ENCODE data around the gene CLASP2. TPM values are rescaled to one million over a fixed set of nuclear protein-coding genes. Genes with fewer than 3 reads are reported as not detected.
A peak's percentile ranks its signal among the peaks of the same experiment; 100 is the strongest.

Gene CLASP2
- total and polyA plus RNA-seq, 5 donors from 2014 or later: 7.9 to 65.9 (median 13.3) TPM

GRCh38 chr3:33746416-33747116 lies 28.5 kb upstream of the CLASP2 start:
- Histone ChIP-seq H3K9me3 (ENCODE audit: control insufficient read depth in 2 of 2, low read length in 2 of 2) (no peaks in the 10 kb centered on the region), H3K27ac (ENCODE audit: insufficient read depth, low read length, poor library complexity, severe bottlenecking) (no peak overlapping the region), H3K4me1 (ENCODE audit: control insufficient read depth, insufficient read depth, low read length, poor library complexity, severe bottlenecking) (no peaks in the 10 kb centered on the region), H3K4me3 (ENCODE audit: low read depth, low read length) (no peak overlapping the region), H3K27me3 (ENCODE audit: control insufficient read depth, insufficient read depth, low read length) (peaks cover 12% of the 10 kb centered on the region), H3K36me3 (ENCODE audit: control insufficient read depth, insufficient read depth, low read length) (no peaks in the 10 kb centered on the region)
- ATAC-seq (ENCODE audit: low read depth in 2 of 2): no peak
- no peak for DNase-seq
- peaks cover 24% of the 10 kb centered on the region for H3K27me3 Mint-ChIP-seq
- no peaks in the 10 kb centered on the region for H3K4me1 Mint-ChIP-seq
- no peaks in the 10 kb centered on the region for H3K36me3 Mint-ChIP-seq
- no peak overlapping the region for H3K27ac Mint-ChIP-seq
- no peak overlapping the region for H3K4me3 Mint-ChIP-seq
- no peaks in the 10 kb centered on the region for H3K9me3 Mint-ChIP-seq

- Mint-ChIP-seq H3K27me3 (peaks cover 28% of the 10 kb centered on the region), H3K4me1 (no peaks in the 10 kb centered on the region), H3K27ac (no peak overlapping the region), H3K9me3 (peaks cover 0 to 6% (median 0%) of the 10 kb centered on the region in 7 donors), H3K4me3 (no peak overlapping the region), H3K36me3 (peaks cover 3% of the 10 kb centered on the region)
- H3K27ac ChIP-seq (ENCODE audit: insufficient read depth, low read length, poor library complexity, severe bottlenecking): no peak overlapping the region
- H3K27me3 ChIP-seq (ENCODE audit: control insufficient read depth, insufficient read depth, low read length): peaks cover 15% of the 10 kb centered on the region
- no peaks in the 10 kb centered on the region for H3K36me3 ChIP-seq (ENCODE audit: control insufficient read depth, insufficient read depth, low read length)
- no peak overlapping the region for H3K4me3 ChIP-seq (ENCODE audit: low read depth, low read length)
- ATAC-seq (ENCODE audit: low read depth in 2 of 2) (no peak), DNase-seq (no peak)
- no peaks in the 10 kb centered on the region for H3K4me1 ChIP-seq (ENCODE audit: control insufficient read depth, insufficient read depth, low read length, poor library complexity, severe bottlenecking)
- no peaks in the 10 kb centered on the region for H3K9me3 ChIP-seq (ENCODE audit: control insufficient read depth in 2 of 2, low read length in 2 of 2)
These were observed 19.1 kb upstream of the CLASP2 start for GRCh38 chr3:33737146-33737545.

- Mint-ChIP-seq H3K4me3 (no peak overlapping the region), H3K36me3 (peaks cover 3% of the 10 kb centered on the region), H3K9me3 (peaks cover 0 to 11% (median 2%) of the 10 kb centered on the region in 7 donors), H3K27me3 (peaks cover 21% of the 10 kb centered on the region), H3K4me1 (no peaks in the 10 kb centered on the region), H3K27ac (no peak overlapping the region)
- DNase-seq: peak in 1 of 3 donors; percentile 26
- Histone ChIP-seq H3K4me3 (ENCODE audit: low read depth, low read length) (no peak overlapping the region), H3K4me1 (ENCODE audit: control insufficient read depth, insufficient read depth, low read length, poor library complexity, severe bottlenecking) (no peaks in the 10 kb centered on the region), H3K27ac (ENCODE audit: insufficient read depth, low read length, poor library complexity, severe bottlenecking) (no peak overlapping the region), H3K27me3 (ENCODE audit: control insufficient read depth, insufficient read depth, low read length) (peaks cover 6% of the 10 kb centered on the region), H3K9me3 (ENCODE audit: control insufficient read depth in 2 of 2, low read length in 2 of 2) (no peaks in the 10 kb centered on the region), H3K36me3 (ENCODE audit: control insufficient read depth, insufficient read depth, low read length) (no peaks in the 10 kb centered on the region)
- no peak for ATAC-seq (ENCODE audit: low read depth in 2 of 2)
These were observed 14.3 kb upstream of the CLASP2 start for GRCh38 chr3:33732394-33732793.

GRCh38 chr3:33729993-33730392 lies 11.9 kb upstream of the CLASP2 start:
- H3K4me3 Mint-ChIP-seq: no peak overlapping the region
- no peaks in the 10 kb centered on the region for H3K4me1 Mint-ChIP-seq
- no peak for ATAC-seq (ENCODE audit: low read depth in 2 of 2)
- peaks cover 3% of the 10 kb centered on the region for H3K36me3 Mint-ChIP-seq
- no peaks in the 10 kb centered on the region for H3K36me3 ChIP-seq (ENCODE audit: control insufficient read depth, insufficient read depth, low read length)
- no peak overlapping the region for H3K27ac Mint-ChIP-seq
- peaks cover 15% of the 10 kb centered on the region for H3K27me3 Mint-ChIP-seq
- peaks cover 0 to 11% (median 0%) of the 10 kb centered on the region in 7 donors for H3K9me3 Mint-ChIP-seq
- H3K4me3 ChIP-seq (ENCODE audit: low read depth, low read length): no peak overlapping the region
- no peak overlapping the region for H3K27ac ChIP-seq (ENCODE audit: insufficient read depth, low read length, poor library complexity, severe bottlenecking)
- peaks cover 2% of the 10 kb centered on the region for H3K27me3 ChIP-seq (ENCODE audit: control insufficient read depth, insufficient read depth, low read length)
- H3K4me1 ChIP-seq (ENCODE audit: control insufficient read depth, insufficient read depth, low read length, poor library complexity, severe bottlenecking): no peaks in the 10 kb centered on the region
- no peaks in the 10 kb centered on the region for H3K9me3 ChIP-seq (ENCODE audit: control insufficient read depth in 2 of 2, low read length in 2 of 2)
- no peak for DNase-seq

GRCh38 chr3:33724256-33724655 lies 6.2 kb upstream of the CLASP2 start:
- Mint-ChIP-seq H3K36me3 (no peaks in the 10 kb centered on the region), H3K27me3 (peaks cover 13% of the 10 kb centered on the region), H3K27ac (no peak overlapping the region), H3K4me1 (no peaks in the 10 kb centered on the region), H3K4me3 (no peak overlapping the region), H3K9me3 (peaks cover 0 to 2% (median 0%) of the 10 kb centered on the region in 7 donors)
- Histone ChIP-seq H3K27me3 (ENCODE audit: control insufficient read depth, insufficient read depth, low read length) (peaks cover 2% of the 10 kb centered on the region), H3K4me1 (ENCODE audit: control insufficient read depth, insufficient read depth, low read length, poor library complexity, severe bottlenecking) (no peaks in the 10 kb centered on the region), H3K9me3 (ENCODE audit: control insufficient read depth in 2 of 2, low read length in 2 of 2) (no peaks in the 10 kb centered on the region), H3K36me3 (ENCODE audit: control insufficient read depth, insufficient read depth, low read length) (no peaks in the 10 kb centered on the region), H3K27ac (ENCODE audit: insufficient read depth, low read length, poor library complexity, severe bottlenecking) (no peak overlapping the region), H3K4me3 (ENCODE audit: low read depth, low read length) (no peak overlapping the region)
- DNase-seq (no peak), ATAC-seq (ENCODE audit: low read depth in 2 of 2) (no peak)

GRCh38 chr3:33722626-33723370 lies 4.7 kb upstream of the CLASP2 start:
- Mint-ChIP-seq H3K9me3 (peaks cover 0 to 2% (median 0%) of the 10 kb centered on the region in 7 donors), H3K4me3 (no peak overlapping the region), H3K36me3 (no peaks in the 10 kb centered on the region), H3K27ac (no peak overlapping the region), H3K27me3 (peaks cover 13% of the 10 kb centered on the region), H3K4me1 (peaks cover 0 to 8% (median 4%) of the 10 kb centered on the region in 4 donors)
- H3K4me3 ChIP-seq (ENCODE audit: low read depth, low read length): no peak overlapping the region
- H3K36me3 ChIP-seq (ENCODE audit: control insufficient read depth, insufficient read depth, low read length): no peaks in the 10 kb centered on the region
- DNase-seq (no peak), ATAC-seq (ENCODE audit: low read depth in 2 of 2) (no peak)
- H3K27me3 ChIP-seq (ENCODE audit: control insufficient read depth, insufficient read depth, low read length): peaks cover 2% of the 10 kb centered on the region
- H3K27ac ChIP-seq (ENCODE audit: insufficient read depth, low read length, poor library complexity, severe bottlenecking): no peak overlapping the region
- H3K9me3 ChIP-seq (ENCODE audit: control insufficient read depth in 2 of 2, low read length in 2 of 2): no peaks in the 10 kb centered on the region
- no peaks in the 10 kb centered on the region for H3K4me1 ChIP-seq (ENCODE audit: control insufficient read depth, insufficient read depth, low read length, poor library complexity, severe bottlenecking)

- Mint-ChIP-seq H3K36me3 (no peaks in the 10 kb centered on the region), H3K27me3 (peaks cover 13% of the 10 kb centered on the region), H3K9me3 (peaks cover 0 to 2% (median 0%) of the 10 kb centered on the region in 7 donors), H3K4me1 (peaks cover 0 to 8% (median 4%) of the 10 kb centered on the region in 4 donors), H3K27ac (no peak overlapping the region), H3K4me3 (no peak overlapping the region)
- ATAC-seq (ENCODE audit: low read depth in 2 of 2) (no peak), DNase-seq (no peak)
- H3K27ac ChIP-seq (ENCODE audit: insufficient read depth, low read length, poor library complexity, severe bottlenecking): no peak overlapping the region
- H3K36me3 ChIP-seq (ENCODE audit: control insufficient read depth, insufficient read depth, low read length): no peaks in the 10 kb centered on the region
- H3K27me3 ChIP-seq (ENCODE audit: control insufficient read depth, insufficient read depth, low read length): peaks cover 2% of the 10 kb centered on the region
- H3K4me1 ChIP-seq (ENCODE audit: control insufficient read depth, insufficient read depth, low read length, poor library complexity, severe bottlenecking): no peaks in the 10 kb centered on the region
- H3K9me3 ChIP-seq (ENCODE audit: control insufficient read depth in 2 of 2, low read length in 2 of 2): no peaks in the 10 kb centered on the region
- H3K4me3 ChIP-seq (ENCODE audit: low read depth, low read length): no peak overlapping the region
These were observed 4.1 kb upstream of the CLASP2 start for GRCh38 chr3:33722191-33722590.

Measured in CD4-positive, CD25-positive, alpha-beta regulatory T cell (primary cell).